CD4-positive, alpha-beta T cell treated with Interleukin-6 at 100 ng/mL for 8 hours (primary cell): ENCODE data around the gene CCDC47.

Experiments
- DNase-seq: peaks from one replicate; pipeline ENCODE4 v3.0.0-alpha.2; 2020; ENCODE audit warnings: mixed read lengths, low spot score

The CCDC47 gene

GRCh38 chr17:63785556-63785955 lies 12.2 kb upstream of the CCDC47 start:
- no peak for DNase-seq

DNA sequence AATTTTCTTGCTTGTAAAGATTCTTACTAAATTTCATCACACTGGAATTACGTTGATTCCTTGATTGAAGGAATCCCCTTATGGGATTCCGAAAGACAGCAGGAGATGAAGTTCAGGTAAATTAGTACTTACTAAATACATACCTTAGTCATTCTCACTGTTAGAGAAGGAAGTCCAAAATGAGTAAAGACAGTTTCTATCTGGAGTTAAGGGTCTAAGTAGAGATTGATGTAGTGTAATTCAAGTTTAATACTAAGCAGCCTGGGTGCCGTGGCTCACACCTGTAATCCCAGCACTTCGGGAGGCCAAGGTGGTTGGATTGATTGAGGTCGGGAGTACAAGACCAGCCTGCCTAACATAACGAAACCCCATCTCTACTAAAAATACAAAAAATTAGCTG lies 10.1 kb upstream of the CCDC47 start:
- no peak for DNase-seq

DNA sequence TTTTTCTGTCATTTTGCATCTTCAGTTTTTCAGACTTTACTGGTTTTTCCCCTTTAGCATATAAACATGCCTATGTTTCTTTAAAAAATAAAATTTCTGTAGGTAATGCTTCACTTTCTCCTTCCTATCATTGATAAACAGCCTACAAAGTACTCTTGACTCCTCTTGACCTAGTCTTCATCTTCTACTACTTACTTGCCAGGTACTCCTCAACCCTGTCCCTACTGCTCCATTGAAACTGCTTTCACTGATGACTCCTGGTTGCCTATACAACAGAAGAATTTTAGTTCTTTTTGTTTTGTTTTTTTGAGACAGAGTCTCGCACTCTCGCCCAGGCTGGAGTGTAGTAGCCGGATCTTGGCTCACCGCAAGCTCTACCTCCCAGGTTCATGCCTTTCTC lies 7.5 kb upstream of the CCDC47 start:
- DNase-seq = no peak

GRCh38 chr17:63780507-63780906 lies 7.1 kb upstream of the CCDC47 start:
- DNase-seq = no peak

- no peak for DNase-seq
These were observed 2.0 kb upstream of the CCDC47 start for GRCh38 chr17:63775420-63775819.

- no peak for DNase-seq
These were observed 1.5 kb upstream of the CCDC47 start for GRCh38 chr17:63774969-63775265.

DNA sequence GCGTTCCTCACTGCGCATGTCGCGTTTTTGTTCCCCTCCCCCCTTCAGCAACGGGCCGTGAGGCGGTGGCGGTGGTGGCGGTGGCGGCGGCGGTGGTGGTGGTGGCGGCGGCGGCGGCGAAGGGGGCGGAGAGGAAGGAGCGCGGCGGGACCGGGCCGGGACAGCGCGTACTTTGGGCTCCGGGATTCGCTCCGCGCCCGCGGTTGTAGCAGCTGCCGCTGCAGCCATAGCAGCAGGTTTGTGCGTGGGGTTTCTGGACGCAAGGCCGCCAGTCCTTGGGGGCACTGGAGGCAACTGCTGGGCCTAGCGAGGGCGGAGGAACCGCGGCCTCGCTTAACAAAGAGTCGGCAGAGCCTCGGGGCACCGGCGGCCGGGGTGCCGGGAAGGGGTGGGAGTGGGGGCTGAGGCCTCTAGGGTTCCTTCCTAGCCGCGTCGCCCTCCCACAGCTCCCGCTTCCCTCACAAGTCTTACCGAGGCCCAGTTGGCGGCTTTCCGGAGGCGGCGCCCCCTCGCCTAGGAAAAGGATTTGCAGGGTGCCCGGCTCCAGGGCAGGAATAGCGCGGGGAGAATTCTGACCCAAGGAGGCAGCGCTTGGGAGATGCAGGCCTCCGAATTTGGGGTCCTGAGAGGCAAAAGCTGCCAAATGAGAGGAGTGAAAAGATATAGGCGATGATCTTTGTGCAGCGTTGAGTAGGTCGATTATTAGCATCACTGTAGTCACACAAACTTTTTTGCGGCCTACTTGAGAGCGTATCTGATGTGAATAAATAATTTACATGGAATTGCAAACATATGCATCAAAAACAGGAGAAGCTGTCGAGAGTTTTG lies 958 bp upstream of the CCDC47 start, which contains the start of gene DDX42:
TSS of gene DDX42 (plus strand) at position 30 of the 828 bp plus-strand sequence. CDS start 12,880 bp downstream, outside the sequence.
- DNase-seq = no peak

DNA sequence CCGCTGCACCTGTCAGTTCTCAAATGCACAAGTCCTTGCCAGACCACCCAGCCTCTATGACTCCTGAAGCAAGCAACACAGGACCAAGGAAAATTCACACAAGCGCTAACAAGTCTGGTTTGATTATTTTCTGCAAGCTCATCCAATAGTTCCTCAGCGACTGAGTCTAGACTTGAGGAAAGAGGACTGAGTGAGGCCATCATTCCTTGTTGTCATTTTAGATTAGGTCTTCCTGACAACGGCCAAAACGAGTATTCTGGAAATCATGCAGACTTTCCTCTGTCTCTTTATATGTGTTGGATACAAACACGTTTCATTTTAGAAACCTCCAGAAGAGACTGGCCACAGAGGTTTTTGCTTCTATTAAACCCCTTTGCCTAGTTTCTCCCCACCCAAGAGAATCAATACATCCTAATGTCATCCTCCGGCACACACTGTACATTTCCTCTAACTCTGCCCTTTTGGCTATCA lies 561 bp downstream of the CCDC47 start:
- DNase-seq = no peak

DNA sequence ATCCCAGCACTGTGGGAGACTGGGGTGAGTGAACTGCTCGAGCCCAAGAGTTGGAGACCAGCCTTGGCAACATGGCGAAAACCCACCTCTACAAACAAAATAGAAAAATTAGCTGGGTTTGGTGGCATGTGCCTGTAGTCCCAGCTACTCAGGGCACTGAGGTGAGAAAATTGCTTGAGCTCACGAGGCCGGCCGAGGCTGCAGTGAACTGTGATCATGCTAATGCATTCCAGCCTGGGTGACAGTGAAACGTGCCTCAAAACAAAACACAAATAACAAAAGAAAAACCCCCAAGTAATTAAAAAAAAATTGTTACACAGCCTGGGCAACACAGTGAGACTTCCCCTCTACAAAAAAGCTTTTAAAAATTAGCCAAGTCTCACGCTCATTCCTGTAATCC lies 5.0 kb downstream of the CCDC47 start:
- no peak for DNase-seq

- DNase-seq = no peak
These were observed 6.6 kb downstream of the CCDC47 start for GRCh38 chr17:63766754-63767153.

GRCh38 chr17:63764716-63765115 lies 8.7 kb downstream of the CCDC47 start:
- no peak for DNase-seq

- DNase-seq = no peak
These were observed 11.0 kb downstream of the CCDC47 start for GRCh38 chr17:63762161-63763078.

DNA sequence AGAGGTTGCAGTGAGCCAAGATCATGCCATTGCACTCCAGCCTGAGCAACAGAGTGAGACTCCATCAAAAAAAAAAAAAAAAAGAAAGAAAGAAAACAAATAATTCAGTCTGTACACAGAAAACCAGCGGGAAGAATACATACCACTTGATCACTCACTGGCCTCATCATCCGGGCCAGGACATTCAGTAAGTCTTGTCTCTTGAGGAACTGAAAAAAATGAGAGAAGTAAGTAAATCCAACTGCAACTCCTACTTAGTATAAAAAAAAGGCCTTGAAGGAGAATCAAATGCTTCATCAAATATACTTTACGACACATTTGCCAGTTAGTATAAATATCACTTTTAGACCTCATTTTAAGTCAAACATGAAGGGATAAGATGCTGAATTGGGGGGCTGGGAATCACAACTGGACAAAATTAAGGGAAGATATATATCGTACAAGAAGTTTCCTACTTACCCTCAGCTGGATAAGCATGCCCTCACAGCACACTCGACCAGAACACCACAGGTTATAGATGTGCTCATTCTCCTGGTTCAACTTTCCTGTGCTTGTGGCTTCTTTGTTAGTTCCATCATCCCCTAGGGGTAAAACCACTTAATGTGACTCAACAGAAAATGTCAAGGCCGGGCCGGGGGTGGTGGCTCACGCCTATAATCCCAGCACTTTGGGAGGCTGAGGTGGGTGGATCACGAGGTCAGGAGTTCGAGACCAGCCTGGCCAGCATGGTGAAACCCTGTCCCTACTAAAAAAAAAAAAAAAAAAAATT lies 12.4 kb downstream of the CCDC47 start:
- DNase-seq = no peak

GRCh38 chr17:63758428-63758827 lies 15.0 kb downstream of the CCDC47 start:
- DNase-seq = no peak

GRCh38 chr17:63754046-63754445 lies 19.4 kb downstream of the CCDC47 start:
- DNase-seq = no peak

- DNase-seq = no peak
These were observed 20.2 kb downstream of the CCDC47 start for GRCh38 chr17:63753215-63753614.

DNA sequence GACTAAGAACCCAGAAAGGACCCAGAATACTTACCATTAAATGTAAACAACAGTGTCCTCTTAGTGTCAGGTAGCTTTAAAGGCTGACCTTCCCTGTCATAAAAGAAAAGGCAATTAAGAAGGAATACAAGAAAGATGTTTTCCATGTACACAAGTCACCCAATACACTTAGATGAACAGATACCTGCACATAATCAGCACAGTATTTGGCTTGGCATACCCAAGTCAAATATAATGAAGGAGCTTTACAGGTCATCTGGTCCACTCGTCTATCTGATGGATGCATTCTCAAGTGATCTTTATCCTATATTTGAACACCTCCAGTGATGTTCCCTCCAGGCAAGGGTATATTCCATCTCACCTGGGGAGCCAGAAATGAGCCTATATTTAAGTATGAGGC lies 20.7 kb downstream of the CCDC47 start:
- no peak for DNase-seq

GRCh38 chr17:63751806-63752205 lies 21.6 kb downstream of the CCDC47 start:
- DNase-seq = peak; percentile 30

- peak; percentile 99 for DNase-seq
These were observed 31.8 kb downstream of the CCDC47 start, which contains the start of gene STRADA for GRCh38 chr17:63741408-63742173. Gene STRADA, minus strand, starts transcription at chr17:63741799. Its CDS starts 13,430 bp downstream, at chr17:63728369.

DNA sequence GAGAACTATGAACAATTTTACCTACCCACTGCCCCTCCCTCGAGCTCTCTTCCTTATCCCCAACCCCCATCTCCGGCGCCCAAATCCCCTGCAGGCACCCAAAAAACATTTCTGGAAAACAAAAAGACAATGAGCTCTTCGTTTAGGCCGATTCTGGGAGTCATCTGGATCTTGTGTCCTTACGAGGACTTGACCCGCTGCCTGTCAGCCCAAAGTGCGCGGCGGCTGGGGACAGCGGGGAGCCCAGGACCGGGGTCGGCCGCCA lies 32.3 kb downstream of the CCDC47 start:
- peak; percentile 11 for DNase-seq

- DNase-seq = no peak
These were observed 32.8 kb downstream of the CCDC47 start for GRCh38 chr17:63740464-63741142.
